ENCODE results near the gene PAX5.

PAX5 gene

DNA sequence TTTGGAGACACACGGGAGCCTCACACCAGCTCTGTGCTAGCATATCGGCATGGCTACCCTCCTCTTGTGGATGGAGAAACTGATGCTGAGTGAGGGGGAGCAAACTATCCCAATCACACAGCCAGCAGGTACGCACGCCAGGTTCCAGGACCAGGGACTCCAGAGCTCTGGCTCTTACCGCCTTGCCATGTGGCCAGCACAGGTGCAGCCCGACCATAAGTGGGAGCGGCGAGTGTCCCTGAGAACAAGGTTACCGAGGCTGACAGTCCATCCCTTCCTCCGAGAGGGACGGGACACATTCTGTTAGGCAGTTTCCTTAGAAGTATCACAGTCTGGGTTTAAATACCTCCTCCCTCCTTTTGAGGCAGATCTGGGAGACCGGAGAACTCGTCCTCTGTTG, 86.0 kb downstream of the PAX5 start:
- POLR2A ChIA-PET, result no interaction called here
- Histone ChIP-seq H3K4me3 (ENCODE audit: low read depth, low read length) (no peak overlapping the region), H3K27ac (ENCODE audit: extremely low read depth, low read depth, low read length) (no peak overlapping the region), H3K4me1 (ENCODE audit: control insufficient read depth, insufficient read depth, low read length) (no peaks in the 10 kb centered on the region), H3K36me3 (ENCODE audit: control insufficient read depth in 2 of 2, insufficient read depth in 1 of 2, low read length in 2 of 2) (no peaks in the 10 kb centered on the region), H3K9me3 (ENCODE audit: control insufficient read depth, insufficient read depth, low read depth, low read length) (no peaks in the 10 kb centered on the region)
- TF ChIP-seq YY2 (tag by site-specific recombination; IDR thresholded peaks at IDR 0.05) (no peak), ZNF621 (tag by site-specific recombination; IDR thresholded peaks at IDR 0.05) (no peak), TCF7L2 (IDR thresholded peaks at IDR 0.05; ENCODE audit: borderline replicate concordance, low read depth, low read length) (no peak), ZNF555 (tag by site-specific recombination; conservative IDR thresholded peaks at IDR 0.05) (no peak), SP7 (tag by site-specific recombination; IDR thresholded peaks at IDR 0.05) (no peak), ZNF473 (tag by site-specific recombination; IDR thresholded peaks at IDR 0.05) (no peak), ZIC2 (tag by site-specific recombination; IDR thresholded peaks at IDR 0.05) (no peak), ZNF350 (tag by site-specific recombination; IDR thresholded peaks at IDR 0.05) (no peak), ZNF830 (tag by site-specific recombination; IDR thresholded peaks at IDR 0.05; ENCODE audit: low read depth) (no peak), ZNF18 (tag by site-specific recombination; IDR thresholded peaks at IDR 0.05) (no peak), ZNF558 (tag by site-specific recombination; IDR thresholded peaks at IDR 0.05) (no peak)
- TF ChIP-seq, protein P1, sequence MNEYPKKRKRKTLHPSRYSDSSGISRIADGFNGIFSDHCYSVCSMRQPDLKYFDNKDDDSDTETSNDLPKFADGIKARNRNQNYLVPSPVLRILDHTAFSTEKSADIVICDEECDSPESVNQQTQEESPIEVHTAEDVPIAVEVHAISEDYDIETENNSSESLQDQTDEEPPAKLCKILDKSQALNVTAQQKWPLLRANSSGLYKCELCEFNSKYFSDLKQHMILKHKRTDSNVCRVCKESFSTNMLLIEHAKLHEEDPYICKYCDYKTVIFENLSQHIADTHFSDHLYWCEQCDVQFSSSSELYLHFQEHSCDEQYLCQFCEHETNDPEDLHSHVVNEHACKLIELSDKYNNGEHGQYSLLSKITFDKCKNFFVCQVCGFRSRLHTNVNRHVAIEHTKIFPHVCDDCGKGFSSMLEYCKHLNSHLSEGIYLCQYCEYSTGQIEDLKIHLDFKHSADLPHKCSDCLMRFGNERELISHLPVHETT (tag by site-specific recombination; IDR thresholded peaks at IDR 0.05), result no peak
- TF ChIP-seq, protein P2, sequence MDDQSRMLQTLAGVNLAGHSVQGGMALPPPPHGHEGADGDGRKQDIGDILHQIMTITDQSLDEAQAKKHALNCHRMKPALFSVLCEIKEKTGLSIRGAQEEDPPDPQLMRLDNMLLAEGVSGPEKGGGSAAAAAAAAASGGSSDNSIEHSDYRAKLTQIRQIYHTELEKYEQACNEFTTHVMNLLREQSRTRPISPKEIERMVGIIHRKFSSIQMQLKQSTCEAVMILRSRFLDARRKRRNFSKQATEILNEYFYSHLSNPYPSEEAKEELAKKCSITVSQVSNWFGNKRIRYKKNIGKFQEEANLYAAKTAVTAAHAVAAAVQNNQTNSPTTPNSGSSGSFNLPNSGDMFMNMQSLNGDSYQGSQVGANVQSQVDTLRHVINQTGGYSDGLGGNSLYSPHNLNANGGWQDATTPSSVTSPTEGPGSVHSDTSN (CRISPR knock-in tag; IDR thresholded peaks at IDR 0.05), result no peak
- CTCF ChIA-PET, result no interaction called here

DNA sequence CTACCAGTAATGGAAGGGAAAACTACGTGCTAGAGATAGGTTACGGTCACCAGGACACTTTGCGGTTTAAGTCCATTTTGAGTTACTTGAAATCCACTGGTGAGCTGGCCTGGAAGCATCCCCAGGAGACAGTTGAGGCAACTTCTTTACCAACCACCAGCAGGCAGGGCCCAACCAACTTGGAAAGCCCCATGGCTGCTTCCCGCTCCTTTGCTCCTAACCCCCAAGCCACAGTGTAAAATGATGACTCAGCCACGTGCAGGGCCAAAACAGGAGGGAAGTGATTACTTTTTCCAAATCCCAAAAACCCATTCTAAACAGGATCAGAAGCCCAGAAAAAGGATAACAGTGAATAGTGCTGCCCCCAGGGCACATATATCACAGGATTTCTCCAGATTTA, 87.4 kb downstream of the PAX5 start:
- Histone ChIP-seq H3K36me3 (ENCODE audit: control insufficient read depth in 2 of 2, insufficient read depth in 1 of 2, low read length in 2 of 2) (no peaks in the 10 kb centered on the region), H3K4me3 (ENCODE audit: low read depth, low read length) (no peak overlapping the region), H3K9me3 (ENCODE audit: control insufficient read depth, insufficient read depth, low read depth, low read length) (no peaks in the 10 kb centered on the region), H3K4me1 (ENCODE audit: control insufficient read depth, insufficient read depth, low read length) (no peaks in the 10 kb centered on the region), H3K27ac (ENCODE audit: extremely low read depth, low read depth, low read length) (no peak overlapping the region)
- TF ChIP-seq ZNF449 (tag by site-specific recombination; IDR thresholded peaks at IDR 0.05) (peak; percentile 52; the same call in 1 of the 2 replicates), RBAK (tag by site-specific recombination; IDR thresholded peaks at IDR 0.05) (no peak)
- ChIA-PET POLR2A (interaction anchor here (0.7 kb wide), 1 partner anchor 9 kb away, joined by 6 read pairs; no protein-coding TSS in a partner anchor), CTCF (interaction anchor here (0.7 to 1.8 kb wide), 2 partner anchors 74 to 455 kb away, joined by 3 to 4 read pairs; no protein-coding TSS in a partner anchor)

- Histone ChIP-seq H3K27ac (ENCODE audit: extremely low read depth, low read depth, low read length) (no peak overlapping the region), H3K4me1 (ENCODE audit: control insufficient read depth, insufficient read depth, low read length) (no peaks in the 10 kb centered on the region), H3K36me3 (ENCODE audit: control insufficient read depth in 2 of 2, insufficient read depth in 1 of 2, low read length in 2 of 2) (no peaks in the 10 kb centered on the region), H3K9me3 (ENCODE audit: control insufficient read depth, insufficient read depth, low read depth, low read length) (no peaks in the 10 kb centered on the region), H3K4me3 (ENCODE audit: low read depth, low read length) (no peak overlapping the region)
- ChIA-PET POLR2A (interaction anchor here (0.7 kb wide), 1 partner anchor 9 kb away, joined by 6 read pairs; no protein-coding TSS in a partner anchor), CTCF (interaction anchor here (0.5 to 1.8 kb wide), 5 partner anchors 45 to 534 kb away, joined by 3 to 4 read pairs (median 3); no protein-coding TSS in a partner anchor)
- TF ChIP-seq ZNF558 (tag by site-specific recombination; IDR thresholded peaks at IDR 0.05) (no peak), GLI2 (tag by site-specific recombination; IDR thresholded peaks at IDR 0.05; ENCODE audit: borderline replicate concordance, low read depth) (no peak), ZBTB7A (tag by site-specific recombination; IDR thresholded peaks at IDR 0.05; ENCODE audit: low read depth) (no peak), HOXD13 (CRISPR knock-in tag; IDR thresholded peaks at IDR 0.05; ENCODE audit: borderline replicate concordance) (no peak), ZNF549 (tag by site-specific recombination; IDR thresholded peaks at IDR 0.05) (no peak), BCL6B (tag by site-specific recombination; IDR thresholded peaks at IDR 0.05) (no peak), YY1 (tag by site-specific recombination; IDR thresholded peaks at IDR 0.05) (no peak)
- TF ChIP-seq, protein P3, sequence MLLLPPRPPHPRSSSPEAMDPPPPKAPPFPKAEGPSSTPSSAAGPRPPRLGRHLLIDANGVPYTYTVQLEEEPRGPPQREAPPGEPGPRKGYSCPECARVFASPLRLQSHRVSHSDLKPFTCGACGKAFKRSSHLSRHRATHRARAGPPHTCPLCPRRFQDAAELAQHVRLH (tag by site-specific recombination; IDR thresholded peaks at IDR 0.05), result no peak
- TF ChIP-seq, protein P4, sequence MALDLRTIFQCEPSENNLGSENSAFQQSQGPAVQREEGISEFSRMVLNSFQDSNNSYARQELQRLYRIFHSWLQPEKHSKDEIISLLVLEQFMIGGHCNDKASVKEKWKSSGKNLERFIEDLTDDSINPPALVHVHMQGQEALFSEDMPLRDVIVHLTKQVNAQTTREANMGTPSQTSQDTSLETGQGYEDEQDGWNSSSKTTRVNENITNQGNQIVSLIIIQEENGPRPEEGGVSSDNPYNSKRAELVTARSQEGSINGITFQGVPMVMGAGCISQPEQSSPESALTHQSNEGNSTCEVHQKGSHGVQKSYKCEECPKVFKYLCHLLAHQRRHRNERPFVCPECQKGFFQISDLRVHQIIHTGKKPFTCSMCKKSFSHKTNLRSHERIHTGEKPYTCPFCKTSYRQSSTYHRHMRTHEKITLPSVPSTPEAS (tag by site-specific recombination; IDR thresholded peaks at IDR 0.05), result no peak
These were observed 88.1 kb downstream of the PAX5 start for GRCh38 chr9:36945999-36946398.

Measured in HEK293 (cell line).